Measurements from ENCODE around the gene MEPCE. TPM values are rescaled to one million over a fixed set of nuclear protein-coding genes. Genes with fewer than 3 reads are reported as not detected.

Gene MEPCE
- total and polyA plus RNA-seq, 3 experiments from 2014 or later, result 13.6 to 78.8 (median 75.9) TPM

- H3K4me1 Mint-ChIP-seq, result peaks cover 3 to 12% (median 6%) of the 10 kb centered on the region in 3 donors
- no peaks in the 10 kb centered on the region for H3K9me3 Mint-ChIP-seq
- H3K27me3 ChIP-seq (ENCODE audit: insufficient read depth, low read length, poor library complexity, severe bottlenecking), result no peaks in the 10 kb centered on the region
- no peaks in the 10 kb centered on the region for H3K27me3 Mint-ChIP-seq
- peak overlapping the region in 2 of 8 donors; percentile 63 to 72 for H3K27ac Mint-ChIP-seq
- POLR2A ChIA-PET, result interaction anchor here (0.7 to 0.9 kb wide), 3 partner anchors 34 to 205 kb away, joined by 3 to 9 read pairs (median 3); no protein-coding TSS in a partner anchor
- no peak overlapping the region for H3K4me3 ChIP-seq (ENCODE audit: low read length)
- H3K4me1 ChIP-seq (ENCODE audit: insufficient read depth, low read length), result peaks cover 7% of the 10 kb centered on the region
- peaks cover 0 to 58% (median 3%) of the 10 kb centered on the region in 3 donors for H3K36me3 Mint-ChIP-seq
- CTCF ChIA-PET, result interaction anchor here (0.7 to 2.9 kb wide), 7 partner anchors 10 to 99 kb away, joined by 3 to 14 read pairs (median 4); no protein-coding TSS in a partner anchor
- H3K27ac ChIP-seq (ENCODE audit: low read depth, low read length), result no peak overlapping the region
- no peak for DNase-seq
- H3K4me3 Mint-ChIP-seq, result no peak overlapping the region
- H3K9me3 ChIP-seq (ENCODE audit: low read length), result no peaks in the 10 kb centered on the region
- peaks cover 14% of the 10 kb centered on the region for H3K36me3 ChIP-seq (ENCODE audit: insufficient read depth, low read length)
Measured at GRCh38 chr7:100464791-100465190, 35.2 kb downstream of the MEPCE start.

GRCh38 chr7:100465299-100465698, 35.7 kb downstream of the MEPCE start:
- H3K4me3 ChIP-seq (ENCODE audit: low read length), result no peak overlapping the region
- no peaks in the 10 kb centered on the region for H3K27me3 Mint-ChIP-seq
- POLR2A ChIA-PET, result interaction anchor here (0.5 to 1.1 kb wide), 7 partner anchors 11 to 352 kb away, joined by 3 to 9 read pairs (median 3); partner anchors contain the start of gene TSC22D4
- H3K27ac ChIP-seq (ENCODE audit: low read depth, low read length), result no peak overlapping the region
- no peak for DNase-seq
- peak overlapping the region in 3 of 8 donors; percentile 35 to 83 (median 47) for H3K27ac Mint-ChIP-seq
- H3K4me3 Mint-ChIP-seq, result no peak overlapping the region
- no peaks in the 10 kb centered on the region for H3K27me3 ChIP-seq (ENCODE audit: insufficient read depth, low read length, poor library complexity, severe bottlenecking)
- peaks cover 6 to 17% (median 9%) of the 10 kb centered on the region in 3 donors for H3K4me1 Mint-ChIP-seq
- H3K36me3 Mint-ChIP-seq, result peaks cover 0 to 60% (median 3%) of the 10 kb centered on the region in 3 donors
- peaks cover 7% of the 10 kb centered on the region for H3K4me1 ChIP-seq (ENCODE audit: insufficient read depth, low read length)
- no peaks in the 10 kb centered on the region for H3K9me3 Mint-ChIP-seq
- peaks cover 14% of the 10 kb centered on the region for H3K36me3 ChIP-seq (ENCODE audit: insufficient read depth, low read length)
- H3K9me3 ChIP-seq (ENCODE audit: low read length), result no peaks in the 10 kb centered on the region
- CTCF ChIA-PET, result interaction anchor here (0.7 to 2.9 kb wide), 7 partner anchors 11 to 98 kb away, joined by 3 to 14 read pairs (median 4); partner anchors contain the start of gene TSC22D4

- Mint-ChIP-seq H3K4me1 (peaks cover 6 to 22% (median 14%) of the 10 kb centered on the region in 3 donors), H3K27ac (peak overlapping the region in 3 of 8 donors; percentile 35 to 83 (median 47)), H3K4me3 (no peak overlapping the region), H3K27me3 (no peaks in the 10 kb centered on the region), H3K36me3 (peaks cover 0 to 59% (median 3%) of the 10 kb centered on the region in 3 donors), H3K9me3 (no peaks in the 10 kb centered on the region)
- Histone ChIP-seq H3K27ac (ENCODE audit: low read depth, low read length) (no peak overlapping the region), H3K36me3 (ENCODE audit: insufficient read depth, low read length) (peaks cover 14% of the 10 kb centered on the region), H3K9me3 (ENCODE audit: low read length) (no peaks in the 10 kb centered on the region), H3K27me3 (ENCODE audit: insufficient read depth, low read length, poor library complexity, severe bottlenecking) (no peaks in the 10 kb centered on the region), H3K4me1 (ENCODE audit: insufficient read depth, low read length) (peaks cover 7% of the 10 kb centered on the region), H3K4me3 (ENCODE audit: low read length) (no peak overlapping the region)
- ChIA-PET CTCF (interaction anchor here (0.7 to 2.9 kb wide), 7 partner anchors 11 to 98 kb away, joined by 3 to 14 read pairs (median 4); partner anchors contain the start of gene TSC22D4), POLR2A (interaction anchor here (0.5 to 1.1 kb wide), 6 partner anchors 11 to 352 kb away, joined by 3 to 9 read pairs (median 3); partner anchors contain the start of gene TSC22D4)
- DNase-seq, result no peak
Measured at GRCh38 chr7:100465702-100466311, 36.2 kb downstream of the MEPCE start.

GRCh38 chr7:100466653-100467605, 37.3 kb downstream of the MEPCE start:
- Mint-ChIP-seq H3K36me3 (peaks cover 0 to 57% (median 2%) of the 10 kb centered on the region in 3 donors), H3K9me3 (no peaks in the 10 kb centered on the region), H3K27me3 (no peaks in the 10 kb centered on the region), H3K4me1 (peaks cover 8 to 26% (median 15%) of the 10 kb centered on the region in 3 donors), H3K4me3 (no peak overlapping the region), H3K27ac (no peak overlapping the region)
- Histone ChIP-seq H3K9me3 (ENCODE audit: low read length) (no peaks in the 10 kb centered on the region), H3K4me1 (ENCODE audit: insufficient read depth, low read length) (peaks cover 7% of the 10 kb centered on the region), H3K4me3 (ENCODE audit: low read length) (no peak overlapping the region), H3K27me3 (ENCODE audit: insufficient read depth, low read length, poor library complexity, severe bottlenecking) (no peaks in the 10 kb centered on the region), H3K27ac (ENCODE audit: low read depth, low read length) (no peak overlapping the region), H3K36me3 (ENCODE audit: insufficient read depth, low read length) (peaks cover 14% of the 10 kb centered on the region)
- no peak for DNase-seq
- CTCF ChIA-PET, result interaction anchor here (2.3 to 4.9 kb wide), 3 partner anchors 13 to 93 kb away, joined by 14 to 82 read pairs (median 36); partner anchors contain the start of genes NYAP1 and TSC22D4
- POLR2A ChIA-PET, result no interaction called here

GRCh38 chr7:100467638-100468373, 38.2 kb downstream of the MEPCE start:
- Histone ChIP-seq H3K36me3 (ENCODE audit: insufficient read depth, low read length) (peaks cover 14% of the 10 kb centered on the region), H3K27ac (ENCODE audit: low read depth, low read length) (no peak overlapping the region), H3K9me3 (ENCODE audit: low read length) (no peaks in the 10 kb centered on the region), H3K27me3 (ENCODE audit: insufficient read depth, low read length, poor library complexity, severe bottlenecking) (no peaks in the 10 kb centered on the region), H3K4me3 (ENCODE audit: low read length) (no peak overlapping the region), H3K4me1 (ENCODE audit: insufficient read depth, low read length) (peaks cover 9% of the 10 kb centered on the region)
- CTCF ChIA-PET, result interaction anchor here (2.8 to 4.9 kb wide), 6 partner anchors 13 to 118 kb away, joined by 9 to 82 read pairs (median 20); partner anchors contain the start of genes FBXO24, LRCH4, NYAP1 and TSC22D4
- H3K4me1 Mint-ChIP-seq, result peaks cover 8 to 30% (median 17%) of the 10 kb centered on the region in 3 donors
- peaks cover 0 to 60% (median 2%) of the 10 kb centered on the region in 3 donors for H3K36me3 Mint-ChIP-seq
- H3K9me3 Mint-ChIP-seq, result no peaks in the 10 kb centered on the region
- no peak for DNase-seq
- POLR2A ChIA-PET, result interaction anchor here (2.2 kb wide), 1 partner anchor 92 kb away, joined by 13 read pairs; no protein-coding TSS in a partner anchor
- H3K4me3 Mint-ChIP-seq, result no peak overlapping the region
- H3K27me3 Mint-ChIP-seq, result no peaks in the 10 kb centered on the region
- H3K27ac Mint-ChIP-seq, result no peak overlapping the region

GRCh38 chr7:100469227-100470044, 39.8 kb downstream of the MEPCE start:
- Histone ChIP-seq H3K9me3 (ENCODE audit: low read length) (no peaks in the 10 kb centered on the region), H3K4me3 (ENCODE audit: low read length) (no peak overlapping the region), H3K4me1 (ENCODE audit: insufficient read depth, low read length) (peaks cover 24% of the 10 kb centered on the region), H3K36me3 (ENCODE audit: insufficient read depth, low read length) (peaks cover 21% of the 10 kb centered on the region), H3K27ac (ENCODE audit: low read depth, low read length) (no peak overlapping the region), H3K27me3 (ENCODE audit: insufficient read depth, low read length, poor library complexity, severe bottlenecking) (no peaks in the 10 kb centered on the region)
- peak; percentile 69 to 86 (median 80) for DNase-seq
- POLR2A ChIA-PET, result interaction anchor here (0.6 to 2.2 kb wide), 7 partner anchors 8 to 90 kb away, joined by 3 to 13 read pairs (median 3); no protein-coding TSS in a partner anchor
- Mint-ChIP-seq H3K4me1 (peaks cover 17 to 46% (median 31%) of the 10 kb centered on the region in 3 donors), H3K4me3 (no peak overlapping the region), H3K27me3 (no peaks in the 10 kb centered on the region), H3K36me3 (peaks cover 0 to 63% (median 2%) of the 10 kb centered on the region in 3 donors), H3K27ac (peak overlapping the region in 7 of 8 donors; percentile 64 to 83 (median 70)), H3K9me3 (no peaks in the 10 kb centered on the region)
- CTCF ChIA-PET, result interaction anchor here (0.6 to 4.9 kb wide), 31 partner anchors 8 to 381 kb away, joined by 3 to 82 read pairs (median 4); partner anchors contain the start of genes FBXO24, LRCH4, NYAP1 and POP7
